IPS-20b (cell line): ENCODE data around the gene LPCAT1.
"Not testable (repeated sequence)": the region's sequence is repeated elsewhere in the genome, so short reads cannot be mapped to it uniquely, and the experiment has no call there.

Experiments
- H3K27ac ChIP-seq: one replicate; pipeline ENCODE4 v1.5.1; 2013; ENCODE audit warnings: low read length
- H3K27me3 ChIP-seq: 2 replicates; pipeline ENCODE4 v1.6.1; 2013; ENCODE audit warnings: mild to moderate bottlenecking, low read length, inconsistent platforms; ENCODE audit not compliant: insufficient read depth
- H3K36me3 ChIP-seq: 2 replicates; pipeline ENCODE4 v1.6.1; 2013; ENCODE audit warnings: low read depth, mild to moderate bottlenecking, inconsistent platforms, low read length, moderate library complexity; ENCODE audit not compliant: insufficient read depth
- H3K4me1 ChIP-seq: 2 replicates; pipeline ENCODE4 v1.6.1; 2013; ENCODE audit warnings: mild to moderate bottlenecking, control low read depth, inconsistent platforms, low read length, moderate library complexity; ENCODE audit not compliant: insufficient read depth
- H3K4me3 ChIP-seq: 2 replicates; pipeline ENCODE4 v1.5.1; 2013; ENCODE audit warnings: mild to moderate bottlenecking, low read length, inconsistent platforms
- H3K9ac ChIP-seq: 2 replicates; pipeline ENCODE4 v1.6.1; 2013; ENCODE audit warnings: low read depth, mild to moderate bottlenecking, inconsistent platforms, low read length, moderate library complexity
- H3K9me3 ChIP-seq: 2 replicates; pipeline ENCODE4 v1.6.1; 2013; ENCODE audit warnings: mild to moderate bottlenecking, low read depth, low read length, inconsistent platforms; ENCODE audit not compliant: insufficient read depth

The LPCAT1 gene

DNA sequence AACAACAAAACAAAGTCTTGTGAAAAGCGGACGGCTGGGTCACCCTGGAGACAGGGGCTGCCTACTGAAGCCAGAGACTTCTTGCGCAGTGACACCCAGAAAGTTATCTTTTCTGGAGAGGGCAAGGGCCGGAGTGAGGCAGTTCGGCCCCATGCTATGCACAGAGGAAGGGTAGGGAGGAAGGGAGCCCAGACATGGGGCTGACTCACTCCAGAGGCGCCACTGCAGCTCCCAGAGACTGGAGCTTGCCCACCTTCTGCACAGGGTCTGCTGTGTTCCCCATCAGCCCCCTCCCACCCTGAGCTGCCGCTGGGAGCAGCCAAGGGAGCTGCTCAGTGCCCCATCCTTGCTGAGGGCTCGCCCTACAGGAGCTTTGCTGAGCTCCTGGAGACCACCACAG, 91.9 kb downstream of the LPCAT1 start:
- peaks cover 42% of the 10 kb centered on the region for H3K9me3 ChIP-seq
- no peaks in the 10 kb centered on the region for H3K4me1 ChIP-seq
- no peak overlapping the region for H3K9ac ChIP-seq
- H3K27me3 ChIP-seq = no peaks in the 10 kb centered on the region
- H3K4me3 ChIP-seq = no peak overlapping the region
- H3K27ac ChIP-seq = no peak overlapping the region
- H3K36me3 ChIP-seq = no peaks in the 10 kb centered on the region

DNA sequence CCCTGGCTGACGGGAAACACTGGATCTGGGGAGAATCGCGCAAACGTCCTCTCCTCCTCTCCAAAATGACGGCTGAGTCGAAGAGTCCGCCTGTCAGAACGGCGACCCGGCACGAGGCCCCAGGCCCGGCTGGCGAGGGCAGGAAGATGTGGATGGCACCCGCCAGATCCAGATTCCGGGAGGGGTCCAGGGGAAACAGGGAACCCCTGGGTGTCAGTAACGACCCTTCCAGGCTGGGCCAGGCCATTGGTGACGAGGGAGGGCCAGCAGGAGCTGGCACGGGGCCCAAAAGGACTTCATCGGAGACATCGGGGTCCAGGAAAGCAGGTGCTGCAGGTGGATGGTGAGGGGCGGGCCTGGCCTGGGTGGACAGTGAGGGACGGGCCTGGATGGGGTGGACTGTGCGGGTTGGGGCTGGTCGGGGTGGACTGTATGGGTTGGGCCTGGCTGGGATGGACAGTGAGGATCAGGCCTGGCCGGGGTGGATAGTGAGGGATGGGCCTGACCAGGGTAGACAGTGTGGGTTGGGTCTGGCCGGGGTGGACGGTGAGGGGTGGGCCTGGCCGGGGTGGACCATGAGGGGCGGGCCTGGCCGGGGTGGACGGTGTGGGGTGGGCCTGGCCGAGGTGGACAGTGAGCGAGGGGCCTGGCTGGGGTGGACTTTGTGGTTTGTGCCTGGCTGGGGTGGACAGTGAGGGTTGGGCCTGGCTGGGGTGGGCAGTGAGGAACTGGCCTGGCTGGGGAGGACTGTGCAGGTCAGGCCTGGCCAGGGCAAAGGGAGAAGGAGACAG, 92.5 kb downstream of the LPCAT1 start:
- no peak overlapping the region for H3K27ac ChIP-seq
- H3K4me1 ChIP-seq = no peaks in the 10 kb centered on the region
- H3K4me3 ChIP-seq = no peak overlapping the region
- no peaks in the 10 kb centered on the region for H3K27me3 ChIP-seq
- H3K9ac ChIP-seq = no peak overlapping the region
- H3K36me3 ChIP-seq = no peaks in the 10 kb centered on the region
- H3K9me3 ChIP-seq = peaks cover 47% of the 10 kb centered on the region

DNA sequence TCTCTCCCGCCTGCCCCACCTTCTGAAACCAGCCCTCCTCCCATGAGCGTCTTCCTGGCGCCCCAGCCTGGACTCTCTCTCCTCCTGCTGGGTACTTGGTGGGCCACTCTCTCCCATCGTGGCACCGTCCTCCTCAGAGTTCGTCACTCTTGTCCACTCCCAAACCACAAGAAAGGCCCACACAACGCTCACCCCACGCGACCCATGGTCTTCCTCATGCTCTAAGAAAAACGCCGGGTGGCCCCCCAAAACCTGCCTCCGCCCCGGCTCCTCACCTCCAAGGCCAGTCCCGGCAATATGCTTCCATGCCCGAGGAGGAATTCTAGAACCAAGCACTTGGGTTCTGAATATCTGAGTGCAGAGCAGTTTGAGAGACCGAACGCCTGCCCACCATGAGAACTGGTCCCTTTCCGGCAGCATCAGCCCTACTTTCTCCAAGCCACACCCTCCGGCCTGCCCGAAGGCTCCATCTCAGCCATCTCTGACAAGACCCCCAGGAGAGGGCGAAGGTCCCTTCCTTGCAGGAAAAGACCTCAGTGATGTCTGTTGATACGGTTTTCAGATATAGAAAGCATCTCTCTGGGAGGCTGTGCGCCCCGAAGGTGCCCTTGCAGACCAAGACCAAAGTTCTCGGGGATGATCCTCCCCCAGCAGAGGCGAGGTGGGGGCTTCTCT, 93.5 kb downstream of the LPCAT1 start:
- Histone ChIP-seq H3K4me1 (no peaks in the 10 kb centered on the region), H3K4me3 (no peak overlapping the region), H3K9ac (no peak overlapping the region), H3K9me3 (peaks cover 54% of the 10 kb centered on the region), H3K36me3 (no peaks in the 10 kb centered on the region), H3K27me3 (no peaks in the 10 kb centered on the region), H3K27ac (no peak overlapping the region)

DNA sequence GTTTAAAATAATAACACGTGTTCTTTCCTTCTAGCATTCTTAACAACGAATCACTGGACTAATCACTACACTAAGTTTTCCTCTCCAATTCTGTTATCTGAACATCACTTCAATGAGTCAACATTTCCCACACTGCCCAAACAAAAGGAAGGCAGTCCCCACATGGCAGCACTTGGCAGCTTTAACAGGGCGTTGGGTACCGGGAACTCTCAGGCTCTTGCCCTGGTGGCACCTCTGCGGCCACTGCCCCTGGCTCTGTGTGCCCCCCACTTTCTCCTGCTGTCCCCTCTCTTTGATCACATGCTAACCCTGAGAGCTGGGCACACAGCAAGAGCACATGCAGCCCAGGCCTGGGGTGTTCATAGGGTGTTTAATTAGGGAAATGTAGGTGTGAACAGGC, 94.3 kb downstream of the LPCAT1 start:
- H3K9me3 ChIP-seq = peaks cover 54% of the 10 kb centered on the region
- no peak overlapping the region for H3K9ac ChIP-seq
- H3K4me3 ChIP-seq = no peak overlapping the region
- H3K27ac ChIP-seq = no peak overlapping the region
- H3K4me1 ChIP-seq = no peaks in the 10 kb centered on the region
- H3K27me3 ChIP-seq = no peaks in the 10 kb centered on the region
- H3K36me3 ChIP-seq = no peaks in the 10 kb centered on the region

DNA sequence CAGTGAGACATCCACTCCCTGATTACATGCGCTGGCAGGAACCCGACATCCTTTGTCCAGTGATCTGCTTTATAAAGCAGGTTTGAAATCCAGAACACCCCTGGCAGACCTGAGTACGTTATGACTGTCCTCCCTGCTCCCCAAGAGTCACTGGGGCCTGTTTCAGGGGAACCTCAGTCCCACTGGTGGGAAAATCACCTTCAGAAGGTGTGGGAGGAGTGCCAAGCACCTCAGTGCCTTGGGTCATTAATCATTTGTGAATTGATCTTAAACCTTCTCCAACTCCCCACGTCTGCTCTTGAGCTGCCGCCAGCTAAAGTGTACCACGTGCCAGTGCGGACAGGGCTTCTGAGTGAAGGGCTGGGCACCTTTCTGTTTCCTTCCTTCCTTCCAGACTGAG, 94.7 kb downstream of the LPCAT1 start:
- H3K4me3 ChIP-seq = no peak overlapping the region
- H3K9me3 ChIP-seq = peaks cover 49% of the 10 kb centered on the region
- no peak overlapping the region for H3K9ac ChIP-seq
- no peaks in the 10 kb centered on the region for H3K36me3 ChIP-seq
- no peaks in the 10 kb centered on the region for H3K4me1 ChIP-seq
- no peak overlapping the region for H3K27ac ChIP-seq
- no peaks in the 10 kb centered on the region for H3K27me3 ChIP-seq

DNA sequence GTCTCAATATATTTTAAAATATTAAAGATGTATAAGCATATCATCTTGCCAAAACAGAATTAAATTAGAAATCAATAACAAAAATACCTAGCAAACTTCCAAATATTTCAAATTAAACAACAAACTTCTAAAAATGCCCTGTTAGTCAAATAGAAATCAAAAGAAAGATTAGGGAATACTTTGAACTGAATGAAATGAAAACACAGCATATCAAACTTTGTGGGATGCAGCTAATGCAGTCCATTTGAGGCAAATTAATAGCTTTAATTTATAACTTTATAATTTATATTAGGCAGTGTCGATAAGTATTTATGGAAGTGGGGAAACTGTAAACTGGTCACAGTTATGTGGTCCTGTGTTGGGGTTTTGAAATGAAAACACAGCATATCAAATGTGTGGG, 95.7 kb downstream of the LPCAT1 start:
- Histone ChIP-seq H3K36me3 (no peaks in the 10 kb centered on the region), H3K9ac (no peak overlapping the region), H3K4me1 (no peaks in the 10 kb centered on the region), H3K27me3 (no peaks in the 10 kb centered on the region), H3K9me3 (peaks cover 42% of the 10 kb centered on the region), H3K4me3 (no peak overlapping the region), H3K27ac (no peak overlapping the region)

DNA sequence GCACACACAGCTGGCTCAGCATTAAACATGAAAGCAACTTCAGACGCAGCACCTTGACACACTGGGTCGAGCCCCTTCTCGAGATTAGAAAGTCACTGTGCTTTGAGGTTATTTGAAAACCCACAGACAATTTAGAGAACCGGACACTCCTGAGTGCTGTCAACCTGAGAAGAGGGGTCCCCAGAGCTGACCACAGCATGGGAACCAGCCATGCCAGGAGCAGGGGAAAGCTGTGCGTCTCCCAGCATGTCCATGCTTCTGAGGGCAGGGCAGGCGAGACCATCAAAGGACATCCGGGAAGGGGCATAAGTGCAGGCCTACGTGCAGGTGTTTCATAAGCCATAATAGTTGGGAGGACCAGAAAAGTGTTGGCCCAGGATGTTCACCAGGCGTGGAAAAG, 99.0 kb downstream of the LPCAT1 start:
- no peak overlapping the region for H3K4me3 ChIP-seq
- H3K9ac ChIP-seq = no peak overlapping the region
- no peak overlapping the region for H3K27ac ChIP-seq
- peaks cover 37% of the 10 kb centered on the region for H3K9me3 ChIP-seq
- H3K27me3 ChIP-seq = no peaks in the 10 kb centered on the region
- H3K36me3 ChIP-seq = no peaks in the 10 kb centered on the region
- H3K4me1 ChIP-seq = no peaks in the 10 kb centered on the region

DNA sequence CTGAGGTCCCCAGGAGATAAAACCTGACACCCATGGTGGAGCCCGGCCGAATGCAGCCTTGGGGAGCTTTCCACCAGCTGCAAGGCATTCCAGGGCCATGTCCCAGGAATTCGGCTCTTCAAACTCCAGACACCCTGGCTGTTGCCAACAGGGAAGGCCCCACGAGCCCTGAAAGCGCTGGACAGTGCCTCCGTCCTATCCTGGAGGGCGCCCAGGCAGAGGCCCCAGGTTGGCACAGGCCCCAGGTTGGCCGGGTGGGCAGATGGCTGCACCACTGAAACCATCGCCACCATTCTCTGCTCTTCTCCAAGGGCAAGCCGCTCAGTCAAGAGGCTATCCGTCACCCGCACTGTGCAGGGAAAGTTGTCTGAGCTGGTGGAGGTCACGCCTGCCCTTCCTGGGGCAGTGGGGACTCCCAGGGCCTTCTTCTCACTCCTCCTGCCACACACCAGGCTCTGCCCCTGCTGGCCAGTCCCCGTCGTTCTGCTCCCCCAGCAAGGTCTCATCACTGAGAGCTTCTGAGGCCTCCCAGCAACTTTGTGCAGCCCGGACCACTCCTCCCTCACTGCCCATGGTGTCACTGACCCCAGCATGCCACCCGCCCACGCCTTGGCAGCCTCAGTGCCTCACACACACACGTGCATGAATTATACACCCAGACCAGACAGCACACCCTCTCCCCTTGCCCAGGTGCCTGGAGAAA, 99.7 kb downstream of the LPCAT1 start:
- Histone ChIP-seq H3K27ac (no peak overlapping the region), H3K36me3 (no peaks in the 10 kb centered on the region), H3K4me1 (no peaks in the 10 kb centered on the region), H3K27me3 (no peaks in the 10 kb centered on the region), H3K9me3 (peaks cover 32% of the 10 kb centered on the region), H3K4me3 (no peak overlapping the region), H3K9ac (no peak overlapping the region)

DNA sequence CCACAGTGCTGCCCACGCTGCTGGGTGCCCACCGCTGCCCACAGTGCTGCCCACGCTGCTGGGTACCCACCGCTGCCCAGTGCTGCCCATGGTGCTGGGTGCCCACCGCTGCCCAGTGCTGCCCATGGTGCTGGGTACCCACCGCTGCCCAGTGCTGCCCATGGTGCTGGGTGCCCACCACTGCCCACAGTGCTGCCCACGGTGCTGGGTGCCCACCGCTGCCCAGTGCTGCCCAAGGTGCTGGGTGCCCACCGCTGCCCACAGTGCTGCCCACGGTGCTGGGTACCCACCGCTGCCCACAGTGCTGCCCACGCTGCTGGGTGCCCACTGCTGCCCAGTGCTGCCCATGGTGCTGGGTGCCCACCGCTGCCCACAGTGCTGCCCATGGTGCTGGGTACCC, 101.2 kb downstream of the LPCAT1 start:
- peaks cover 18% of the 10 kb centered on the region for H3K9me3 ChIP-seq
- not testable (repeated sequence) for H3K9ac ChIP-seq, H3K27ac ChIP-seq, H3K27me3 ChIP-seq, H3K4me3 ChIP-seq, H3K36me3 ChIP-seq, H3K4me1 ChIP-seq

DNA sequence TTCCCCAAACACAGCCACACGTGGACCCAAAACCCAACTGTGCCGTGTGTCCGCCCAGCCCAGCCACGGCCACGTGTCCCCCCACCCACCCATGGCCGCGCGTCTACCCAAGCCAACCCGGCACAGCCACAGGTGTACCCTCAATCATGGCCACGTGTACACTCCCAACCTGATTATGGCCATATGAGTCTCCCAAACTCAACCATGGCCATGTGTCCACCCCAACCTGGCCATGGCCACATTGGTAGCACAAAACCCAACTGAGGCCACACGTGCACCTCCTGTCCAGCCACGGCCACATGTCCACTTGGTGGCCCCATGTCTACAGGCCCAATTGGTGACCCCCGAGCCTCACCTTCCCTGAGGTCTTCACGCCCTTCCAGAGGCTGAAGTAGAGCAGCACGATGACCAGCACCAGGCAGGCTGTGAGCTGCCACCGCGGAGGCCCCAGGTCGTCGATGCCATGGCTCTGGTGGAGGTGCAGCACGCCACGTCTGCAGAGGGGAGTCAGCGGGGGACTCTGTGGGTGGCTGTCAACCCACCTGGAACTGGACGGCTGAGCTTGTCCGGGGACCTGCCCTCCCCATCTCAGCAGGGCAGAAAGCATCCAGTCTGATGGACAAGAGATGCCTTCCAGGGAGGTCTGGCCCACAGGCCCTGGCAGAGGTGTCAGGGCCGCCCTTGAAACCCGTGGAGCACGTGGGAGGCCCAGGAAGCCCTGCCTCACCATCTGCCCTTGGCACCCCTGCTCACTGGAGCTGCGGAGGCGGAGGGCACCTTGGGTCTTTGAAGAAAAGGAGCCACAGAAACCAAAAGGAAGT, 102.0 kb downstream of the LPCAT1 start:
- H3K36me3 ChIP-seq = no peaks in the 10 kb centered on the region
- H3K9me3 ChIP-seq = peaks cover 10% of the 10 kb centered on the region
- H3K27me3 ChIP-seq = no peaks in the 10 kb centered on the region
- no peaks in the 10 kb centered on the region for H3K4me1 ChIP-seq
- H3K27ac ChIP-seq = no peak overlapping the region
- no peak overlapping the region for H3K4me3 ChIP-seq
- no peak overlapping the region for H3K9ac ChIP-seq
